PC-9 (cell line): ENCODE measurements around the gene OBSL1. TPM values are rescaled to one million over a fixed set of nuclear protein-coding genes. Genes with fewer than 3 reads are reported as not detected.

Source experiments
- BruUV-seq: library from RNA; stranded (reverse); fragments of 400-500 nt; replicated peaks from 2 replicates; lab custom pipeline; 2021; lab: Mats Ljungman, UMichigan
- CTCF ChIA-PET: fragments of 300-600 bp; sonication (Branson Sonifier 250); formaldehyde crosslinking; loops from one replicate; lab custom pipeline; 2022; ENCODE audit warnings: antibody characterized with exemption; lab: Charles Lee
- POLR2A ChIA-PET: fragments of 300-600 bp; sonication (Branson Sonifier 250); formaldehyde crosslinking; loops from one replicate; lab custom pipeline; 2022; ENCODE audit warnings: antibody characterized with exemption; ENCODE audit not compliant: unreplicated experiment; lab: Charles Lee
- DNase-seq, 2 experiments: peaks; one replicate each; pipeline versions ENCODE4 v3.0.0 to v3.0.0-alpha.2; 2015 to 2022; ENCODE audit warnings: mixed read lengths in 1 of 2
- H2AFZ ChIP-seq: fragments of 200-600 bp; sonication (generic); 2 replicates; pipeline ENCODE4 v1.8.1; 2017; ENCODE audit warnings: antibody characterized with exemption
- H3F3A ChIP-seq: fragments of 200-600 bp; sonication (generic); 2 replicates; pipeline ENCODE4 v1.8.1; 2017; ENCODE audit warnings: antibody characterized with exemption, mild to moderate bottlenecking, low read depth; ENCODE audit not compliant: insufficient read depth
- H3K27ac ChIP-seq: fragments of 200-600 bp; sonication (generic); 2 replicates; pipeline ENCODE4 v1.6.1; 2016; ENCODE audit warnings: mixed run types
- H3K27me3 ChIP-seq: fragments of 200-600 bp; sonication (generic); 2 replicates; pipeline ENCODE4 v1.6.1; 2016; ENCODE audit warnings: low read depth, mixed run types; ENCODE audit not compliant: insufficient read depth
- H3K36me3 ChIP-seq: fragments of 200-600 bp; sonication (generic); 2 replicates; pipeline ENCODE4 v1.6.1; 2016; ENCODE audit warnings: low read depth, mixed run types
- H3K4me1 ChIP-seq: fragments of 200-600 bp; sonication (generic); replicated peaks from 2 replicates; pipeline ENCODE4 v1.6.1; 2016; ENCODE audit warnings: mixed run types; ENCODE audit not compliant: insufficient read depth
- H3K4me2 ChIP-seq: fragments of 200-600 bp; sonication (generic); 2 replicates; pipeline ENCODE4 v1.6.1; 2017; ENCODE audit warnings: mixed run types
- H3K4me3 ChIP-seq: fragments of 200-600 bp; sonication (generic); 2 replicates; pipeline ENCODE4 v1.6.1; 2016; ENCODE audit warnings: mixed run types
- H3K79me2 ChIP-seq: fragments of 200-600 bp; sonication (generic); 2 replicates; pipeline ENCODE4 v1.6.1; 2017; ENCODE audit warnings: low read depth, mixed run types
- H3K9me2 ChIP-seq: fragments of 200-600 bp; sonication (generic); 2 replicates; pipeline ENCODE4 v1.8.1; 2017; ENCODE audit warnings: mild to moderate bottlenecking; ENCODE audit not compliant: insufficient read depth
- H3K9me3 ChIP-seq: fragments of 200-600 bp; sonication (generic); 2 replicates; pipeline ENCODE4 v1.8.1; 2016; ENCODE audit warnings: low read depth; ENCODE audit not compliant: insufficient read depth
- H4K20me1 ChIP-seq: fragments of 200-600 bp; sonication (generic); 2 replicates; pipeline ENCODE4 v1.8.1; 2017; ENCODE audit not compliant: insufficient read depth
- CTCF ChIP-seq: fragments of 200-600 bp; sonication (generic); conservative IDR thresholded peaks from 2 replicates; pipeline ENCODE4 v1.6.1; 2017; ENCODE audit warnings: mixed run types, antibody characterized with exemption, mild to moderate bottlenecking, moderate library complexity
- EZH2 ChIP-seq: fragments of 200-600 bp; sonication (generic); IDR thresholded peaks from 2 replicates; pipeline ENCODE4 v1.8.0; 2017; ENCODE audit warnings: antibody characterized with exemption, low read depth
- intact Hi-C: fragments of 100-400 bp; cut with micrococcal nuclease; formaldehyde crosslinking; loops from one replicate; pipeline ENCODE4 v1.10.0; 2022; ENCODE audit not compliant: unreplicated experiment
- total RNA-seq: library from RNA; stranded (reverse); gene quantifications from 2 replicates; pipeline ENCODE4 v1.2.3, GENCODE V29; 2021

OBSL1 gene
- total RNA-seq, 1 experiment from 2014 or later = 110 TPM

- Histone ChIP-seq H4K20me1 (no peaks in the 10 kb centered on the region), H3K4me2 (no peak overlapping the region), H3K4me3 (no peak overlapping the region), H3F3A (no peaks in the 10 kb centered on the region), H3K27me3 (peaks cover 26% of the 10 kb centered on the region), H2AFZ (no peak overlapping the region), H3K9me2 (no peaks in the 10 kb centered on the region), H3K4me1 (no peaks in the 10 kb centered on the region), H3K36me3 (no peaks in the 10 kb centered on the region), H3K79me2 (no peaks in the 10 kb centered on the region), H3K9me3 (no peaks in the 10 kb centered on the region), H3K27ac (no peak overlapping the region)
- ChIA-PET CTCF (interaction anchor here (0.5 to 1.0 kb wide), 3 partner anchors 8 to 14 kb away, joined by 4 to 5 read pairs (median 5); no protein-coding TSS in a partner anchor), POLR2A (interaction anchor here (0.6 kb wide), 1 partner anchor 10 kb away, joined by 3 read pairs; no protein-coding TSS in a partner anchor)
- no TSS peak for BruUV-seq
- intact Hi-C loops = no loop called here
- TF ChIP-seq CTCF (no peak), EZH2 (no peak)
- no peak for DNase-seq
These were observed 63.5 kb downstream of the OBSL1 start for GRCh38 chr2:219507581-219508443.

GRCh38 chr2:219506802-219507526 lies 64.4 kb downstream of the OBSL1 start:
- Histone ChIP-seq H3K9me2 (no peaks in the 10 kb centered on the region), H3K4me1 (no peaks in the 10 kb centered on the region), H3K27me3 (peaks cover 17% of the 10 kb centered on the region), H3K4me3 (no peak overlapping the region), H3F3A (no peaks in the 10 kb centered on the region), H3K4me2 (no peak overlapping the region), H3K36me3 (no peaks in the 10 kb centered on the region), H2AFZ (no peak overlapping the region), H4K20me1 (no peaks in the 10 kb centered on the region), H3K9me3 (no peaks in the 10 kb centered on the region), H3K79me2 (no peaks in the 10 kb centered on the region), H3K27ac (no peak overlapping the region)
- TF ChIP-seq EZH2 (no peak), CTCF (no peak)
- POLR2A ChIA-PET = no interaction called here
- intact Hi-C loops = no loop called here
- BruUV-seq = no TSS peak
- CTCF ChIA-PET = interaction anchor here (0.6 to 1.0 kb wide), 2 partner anchors 10 to 15 kb away, joined by 5 read pairs; no protein-coding TSS in a partner anchor
- no peak for DNase-seq

DNA sequence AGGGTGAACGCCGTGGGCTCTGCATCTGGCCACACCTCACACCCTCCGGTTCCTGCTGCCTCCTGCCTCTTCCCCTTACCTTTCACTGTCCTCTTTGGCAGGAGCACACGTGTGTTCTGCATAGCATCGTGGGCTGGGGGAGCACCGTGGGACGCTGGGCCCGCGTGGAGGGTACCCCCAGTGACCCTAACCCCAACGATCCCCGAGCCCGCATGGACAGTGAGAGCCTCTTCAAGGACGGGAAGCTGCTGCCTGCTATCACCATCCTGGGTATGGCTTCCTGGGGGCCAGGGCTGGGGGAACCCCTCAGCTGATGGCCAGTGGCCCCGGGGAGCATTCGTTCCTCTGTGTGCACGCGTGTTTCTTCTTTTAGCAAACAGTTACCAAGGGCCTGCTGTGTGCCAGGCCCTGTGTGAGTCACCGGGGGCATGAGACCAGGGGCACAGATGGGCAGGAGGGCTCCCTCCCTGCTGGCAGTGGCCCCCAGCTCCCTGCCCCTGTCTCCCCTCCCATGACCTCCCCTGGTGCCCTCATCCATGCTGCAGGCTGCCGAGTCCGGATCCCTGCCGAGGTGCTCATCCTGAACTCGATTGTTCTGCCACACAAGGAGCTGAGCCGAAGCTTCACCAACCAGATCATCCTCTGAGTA lies 65.1 kb downstream of the OBSL1 start:
- no peak overlapping the region for H2AFZ ChIP-seq
- H3K27ac ChIP-seq = no peak overlapping the region
- H3F3A ChIP-seq = no peaks in the 10 kb centered on the region
- BruUV-seq = no TSS peak
- no peaks in the 10 kb centered on the region for H3K9me2 ChIP-seq
- POLR2A ChIA-PET = no interaction called here
- no peaks in the 10 kb centered on the region for H3K4me1 ChIP-seq
- no peaks in the 10 kb centered on the region for H3K79me2 ChIP-seq
- no peak overlapping the region for H3K4me2 ChIP-seq
- intact Hi-C loops = no loop called here
- H3K36me3 ChIP-seq = no peaks in the 10 kb centered on the region; the same call in 1 of the 2 replicates
- H3K9me3 ChIP-seq = no peaks in the 10 kb centered on the region
- no peak for DNase-seq
- H4K20me1 ChIP-seq = no peaks in the 10 kb centered on the region
- peaks cover 11% of the 10 kb centered on the region; the same call in 1 of the 2 replicates for H3K27me3 ChIP-seq
- no peak overlapping the region for H3K4me3 ChIP-seq
- TF ChIP-seq EZH2 (no peak), CTCF (no peak)
- CTCF ChIA-PET = no interaction called here
